ENCODE data around the gene CCL22.

CCL22 gene

DNA sequence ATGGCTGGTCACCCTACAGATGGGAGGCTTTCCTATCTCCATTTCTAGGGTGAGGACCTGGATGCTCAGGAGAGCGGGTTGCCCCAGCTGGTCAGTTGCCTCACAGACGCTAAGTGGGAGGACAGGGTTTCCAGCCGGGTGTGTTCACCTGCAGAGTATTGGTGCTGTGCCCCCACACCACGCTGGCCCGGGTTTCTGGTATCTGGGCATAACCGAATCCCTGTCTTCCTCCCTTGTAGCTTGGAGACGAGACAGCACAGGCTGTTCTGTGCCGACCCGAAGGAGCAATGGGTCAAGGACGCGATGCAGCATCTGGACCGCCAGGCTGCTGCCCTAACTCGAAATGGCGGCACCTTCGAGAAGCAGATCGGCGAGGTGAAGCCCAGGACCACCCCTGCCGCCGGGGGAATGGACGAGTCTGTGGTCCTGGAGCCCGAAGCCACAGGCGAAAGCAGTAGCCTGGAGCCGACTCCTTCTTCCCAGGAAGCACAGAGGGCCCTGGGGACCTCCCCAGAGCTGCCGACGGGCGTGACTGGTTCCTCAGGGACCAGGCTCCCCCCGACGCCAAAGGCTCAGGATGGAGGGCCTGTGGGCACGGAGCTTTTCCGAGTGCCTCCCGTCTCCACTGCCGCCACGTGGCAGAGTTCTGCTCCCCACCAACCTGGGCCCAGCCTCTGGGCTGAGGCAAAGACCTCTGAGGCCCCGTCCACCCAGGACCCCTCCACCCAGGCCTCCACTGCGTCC, 23.4 kb downstream of the CCL22 start:
- TF ChIP-seq, protein P1, sequence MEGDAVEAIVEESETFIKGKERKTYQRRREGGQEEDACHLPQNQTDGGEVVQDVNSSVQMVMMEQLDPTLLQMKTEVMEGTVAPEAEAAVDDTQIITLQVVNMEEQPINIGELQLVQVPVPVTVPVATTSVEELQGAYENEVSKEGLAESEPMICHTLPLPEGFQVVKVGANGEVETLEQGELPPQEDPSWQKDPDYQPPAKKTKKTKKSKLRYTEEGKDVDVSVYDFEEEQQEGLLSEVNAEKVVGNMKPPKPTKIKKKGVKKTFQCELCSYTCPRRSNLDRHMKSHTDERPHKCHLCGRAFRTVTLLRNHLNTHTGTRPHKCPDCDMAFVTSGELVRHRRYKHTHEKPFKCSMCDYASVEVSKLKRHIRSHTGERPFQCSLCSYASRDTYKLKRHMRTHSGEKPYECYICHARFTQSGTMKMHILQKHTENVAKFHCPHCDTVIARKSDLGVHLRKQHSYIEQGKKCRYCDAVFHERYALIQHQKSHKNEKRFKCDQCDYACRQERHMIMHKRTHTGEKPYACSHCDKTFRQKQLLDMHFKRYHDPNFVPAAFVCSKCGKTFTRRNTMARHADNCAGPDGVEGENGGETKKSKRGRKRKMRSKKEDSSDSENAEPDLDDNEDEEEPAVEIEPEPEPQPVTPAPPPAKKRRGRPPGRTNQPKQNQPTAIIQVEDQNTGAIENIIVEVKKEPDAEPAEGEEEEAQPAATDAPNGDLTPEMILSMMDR (IDR thresholded peaks at IDR 0.05), result no peak

DNA sequence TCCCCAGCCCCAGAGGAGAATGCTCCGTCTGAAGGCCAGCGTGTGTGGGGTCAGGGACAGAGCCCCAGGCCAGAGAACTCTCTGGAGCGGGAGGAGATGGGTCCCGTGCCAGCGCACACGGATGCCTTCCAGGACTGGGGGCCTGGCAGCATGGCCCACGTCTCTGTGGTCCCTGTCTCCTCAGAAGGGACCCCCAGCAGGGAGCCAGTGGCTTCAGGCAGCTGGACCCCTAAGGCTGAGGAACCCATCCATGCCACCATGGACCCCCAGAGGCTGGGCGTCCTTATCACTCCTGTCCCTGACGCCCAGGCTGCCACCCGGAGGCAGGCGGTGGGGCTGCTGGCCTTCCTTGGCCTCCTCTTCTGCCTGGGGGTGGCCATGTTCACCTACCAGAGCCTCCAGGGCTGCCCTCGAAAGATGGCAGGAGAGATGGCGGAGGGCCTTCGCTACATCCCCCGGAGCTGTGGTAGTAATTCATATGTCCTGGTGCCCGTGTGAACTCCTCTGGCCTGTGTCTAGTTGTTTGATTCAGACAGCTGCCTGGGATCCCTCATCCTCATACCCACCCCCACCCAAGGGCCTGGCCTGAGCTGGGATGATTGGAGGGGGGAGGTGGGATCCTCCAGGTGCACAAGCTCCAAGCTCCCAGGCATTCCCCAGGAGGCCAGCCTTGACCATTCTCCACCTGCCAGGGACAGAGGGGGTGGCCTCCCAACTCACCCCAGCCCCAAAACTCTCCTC, 24.1 kb downstream of the CCL22 start:
- TF ChIP-seq, protein P1 (IDR thresholded peaks at IDR 0.05), result no peak

DNA sequence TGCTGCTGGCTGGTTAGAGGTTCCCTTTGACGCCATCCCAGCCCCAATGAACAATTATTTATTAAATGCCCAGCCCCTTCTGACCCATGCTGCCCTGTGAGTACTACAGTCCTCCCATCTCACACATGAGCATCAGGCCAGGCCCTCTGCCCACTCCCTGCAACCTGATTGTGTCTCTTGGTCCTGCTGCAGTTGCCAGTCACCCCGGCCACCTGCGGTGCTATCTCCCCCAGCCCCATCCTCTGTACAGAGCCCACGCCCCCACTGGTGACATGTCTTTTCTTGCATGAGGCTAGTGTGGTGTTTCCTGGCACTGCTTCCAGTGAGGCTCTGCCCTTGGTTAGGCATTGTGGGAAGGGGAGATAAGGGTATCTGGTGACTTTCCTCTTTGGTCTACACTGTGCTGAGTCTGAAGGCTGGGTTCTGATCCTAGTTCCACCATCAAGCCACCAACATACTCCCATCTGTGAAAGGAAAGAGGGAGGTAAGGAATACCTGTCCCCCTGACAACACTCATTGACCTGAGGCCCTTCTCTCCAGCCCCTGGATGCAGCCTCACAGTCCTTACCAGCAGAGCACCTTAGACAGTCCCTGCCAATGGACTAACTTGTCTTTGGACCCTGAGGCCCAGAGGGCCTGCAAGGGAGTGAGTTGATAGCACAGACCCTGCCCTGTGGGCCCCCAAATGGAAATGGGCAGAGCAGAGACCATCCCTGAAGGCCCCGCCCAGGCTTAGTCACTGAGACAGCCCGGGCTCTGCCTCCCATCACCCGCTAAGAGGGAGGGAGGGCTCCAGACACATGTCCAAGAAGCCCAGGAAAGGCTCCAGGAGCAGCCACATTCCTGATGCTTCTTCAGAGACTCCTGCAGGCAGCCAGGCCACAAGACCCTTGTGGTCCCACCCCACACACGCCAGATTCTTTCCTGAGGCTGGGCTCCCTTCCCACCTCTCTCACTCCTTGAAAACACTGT, 25.0 kb downstream of the CCL22 start:
- TF ChIP-seq, protein P1 (IDR thresholded peaks at IDR 0.05), result no peak

DNA sequence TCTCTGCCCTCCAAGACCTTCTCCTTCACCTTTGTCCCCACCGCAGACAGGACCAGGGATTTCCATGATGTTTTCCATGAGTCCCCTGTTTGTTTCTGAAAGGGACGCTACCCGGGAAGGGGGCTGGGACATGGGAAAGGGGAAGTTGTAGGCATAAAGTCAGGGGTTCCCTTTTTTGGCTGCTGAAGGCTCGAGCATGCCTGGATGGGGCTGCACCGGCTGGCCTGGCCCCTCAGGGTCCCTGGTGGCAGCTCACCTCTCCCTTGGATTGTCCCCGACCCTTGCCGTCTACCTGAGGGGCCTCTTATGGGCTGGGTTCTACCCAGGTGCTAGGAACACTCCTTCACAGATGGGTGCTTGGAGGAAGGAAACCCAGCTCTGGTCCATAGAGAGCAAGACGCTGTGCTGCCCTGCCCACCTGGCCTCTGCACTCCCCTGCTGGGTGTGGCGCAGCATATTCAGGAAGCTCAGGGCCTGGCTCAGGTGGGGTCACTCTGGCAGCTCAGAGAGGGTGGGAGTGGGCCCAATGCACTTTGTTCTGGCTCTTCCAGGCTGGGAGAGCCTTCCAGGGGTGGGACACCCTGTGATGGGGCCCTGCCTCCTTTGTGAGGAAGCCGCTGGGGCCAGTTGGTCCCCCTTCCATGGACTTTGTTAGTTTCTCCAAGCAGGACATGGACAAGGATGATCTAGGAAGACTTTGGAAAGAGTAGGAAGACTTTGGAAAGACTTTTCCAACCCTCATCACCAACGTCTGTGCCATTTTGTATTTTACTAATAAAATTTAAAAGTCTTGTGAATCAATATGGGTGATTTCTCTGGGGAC, 25.9 kb downstream of the CCL22 start:
- TF ChIP-seq, protein P1 (IDR thresholded peaks at IDR 0.05), result no peak

DNA sequence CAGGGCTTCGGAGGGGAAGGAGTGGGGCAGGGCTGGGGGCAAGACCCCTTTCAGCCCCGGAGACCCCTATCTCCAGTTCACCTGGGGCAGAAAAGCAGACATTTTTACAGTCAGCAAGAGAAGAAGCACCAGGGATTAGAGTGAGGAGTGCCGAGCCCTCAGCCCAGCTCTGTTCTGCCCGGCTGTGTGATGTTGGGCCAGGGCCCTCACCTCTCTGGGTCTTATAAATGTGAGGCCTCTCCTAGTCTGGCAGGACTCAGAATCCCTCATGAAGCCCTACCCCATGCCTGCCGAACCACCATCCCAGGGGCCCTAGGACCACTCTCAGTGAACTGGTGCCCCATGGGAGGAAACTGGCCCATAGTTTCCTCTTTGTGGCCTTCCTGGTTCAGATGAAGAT, 26.5 kb downstream of the CCL22 start:
- TF ChIP-seq, protein P1 (IDR thresholded peaks at IDR 0.05), result no peak

DNA sequence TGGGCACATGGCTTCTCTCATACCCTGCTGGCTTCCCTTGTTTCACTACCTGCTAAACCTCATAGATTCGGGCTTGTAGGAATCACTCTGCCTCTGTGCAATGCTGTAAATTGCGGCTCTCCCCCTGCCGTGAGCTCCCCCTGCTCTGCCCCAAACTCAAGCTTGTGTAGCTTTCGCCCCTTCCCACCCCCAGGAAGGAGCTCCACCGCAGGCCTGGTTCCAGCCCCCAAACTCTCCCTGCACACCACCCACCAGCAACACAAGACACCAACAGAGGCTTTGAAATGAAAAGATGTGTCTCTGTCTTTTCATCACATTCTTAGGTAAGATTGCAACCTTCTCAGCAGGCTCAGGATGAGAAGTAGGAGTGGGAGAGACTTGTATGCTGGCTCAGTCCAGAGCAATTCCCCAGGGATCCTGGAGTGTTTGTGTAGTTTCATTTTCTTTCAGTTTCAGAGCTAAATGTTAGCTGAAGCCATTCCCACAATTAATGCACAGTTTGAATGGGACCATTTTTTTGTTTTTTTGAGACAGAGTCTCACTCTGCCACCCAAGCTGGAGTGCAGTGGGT, 27.9 kb downstream of the CCL22 start:
- TF ChIP-seq, protein P1 (IDR thresholded peaks at IDR 0.05), result no peak
